H9 (cell line): ENCODE measurements around the gene MAP3K7. TPM values are rescaled to one million over a fixed set of nuclear protein-coding genes. Genes with fewer than 3 reads are reported as not detected.

ENCODE experiments used
- DNase-seq: peaks from one replicate; pipeline ENCODE4 v3.0.0-alpha.2; 2017
- H2AFZ ChIP-seq: one replicate; pipeline ENCODE4 v1.6.1; 2013; ENCODE audit warnings: mild to moderate bottlenecking, low read length, control low read depth, moderate library complexity
- H2AK5ac ChIP-seq: 2 replicates; pipeline ENCODE4 v1.6.1; 2013; ENCODE audit warnings: low read length, control low read depth, mixed read lengths; ENCODE audit not compliant: insufficient read length
- H2BK120ac ChIP-seq: one replicate; pipeline ENCODE4 v1.6.1; 2013; ENCODE audit warnings: low read depth, mild to moderate bottlenecking, low read length, control low read depth, inconsistent platforms; ENCODE audit not compliant: poor library complexity, severe bottlenecking
- H2BK12ac ChIP-seq: 2 replicates; pipeline ENCODE4 v1.6.1; 2013; ENCODE audit warnings: low read length, control low read depth, mixed read lengths, low read depth; ENCODE audit not compliant: insufficient read length
- H2BK15ac ChIP-seq: 2 replicates; pipeline ENCODE4 v1.6.1; 2013; ENCODE audit warnings: low read depth, low read length, control low read depth
- H2BK20ac ChIP-seq: one replicate; pipeline ENCODE4 v1.6.1; 2013; ENCODE audit warnings: low read depth, mild to moderate bottlenecking, low read length, control low read depth, inconsistent platforms; ENCODE audit not compliant: poor library complexity, severe bottlenecking
- H2BK5ac ChIP-seq: 2 replicates; pipeline ENCODE4 v1.6.1; 2013; ENCODE audit warnings: low read length, control low read depth, mixed read lengths; ENCODE audit not compliant: insufficient read length
- H3K14ac ChIP-seq: 2 replicates; pipeline ENCODE4 v1.6.1; 2013; ENCODE audit warnings: low read length, control low read depth; ENCODE audit not compliant: insufficient read depth
- H3K18ac ChIP-seq: 2 replicates; pipeline ENCODE4 v1.6.1; 2013; ENCODE audit warnings: low read depth, mild to moderate bottlenecking, mixed read lengths, low read length, control low read depth; ENCODE audit not compliant: insufficient read length
- H3K23ac ChIP-seq: 2 replicates; pipeline ENCODE4 v1.6.1; 2013; ENCODE audit warnings: low read length, control low read depth, mixed read lengths, low read depth; ENCODE audit not compliant: insufficient read length
- H3K23me2 ChIP-seq: 2 replicates; pipeline ENCODE4 v1.6.1; 2013; ENCODE audit warnings: low read depth, mild to moderate bottlenecking, mixed read lengths, low read length, control low read depth; ENCODE audit not compliant: insufficient read length, poor library complexity, severe bottlenecking
- H3K27ac ChIP-seq: 2 replicates; pipeline ENCODE4 v1.5.1; 2013; ENCODE audit warnings: low read length, control low read depth, mixed read lengths, low read depth; ENCODE audit not compliant: insufficient read length
- H3K27me3 ChIP-seq: 2 replicates; pipeline ENCODE4 v1.6.1; 2013; ENCODE audit warnings: low read length, control low read depth, inconsistent platforms; ENCODE audit not compliant: insufficient read depth
- H3K4ac ChIP-seq: 2 replicates; pipeline ENCODE4 v1.6.1; 2013; ENCODE audit warnings: low read depth, mild to moderate bottlenecking, control low read depth, inconsistent platforms, low read length, moderate library complexity
- H3K4me1 ChIP-seq: 2 replicates; pipeline ENCODE4 v1.6.1; 2013; ENCODE audit warnings: low read length, control low read depth, inconsistent platforms; ENCODE audit not compliant: insufficient read depth
- H3K4me2 ChIP-seq: 2 replicates; pipeline ENCODE4 v1.6.1; 2013; ENCODE audit warnings: low read length, control low read depth, mixed read lengths; ENCODE audit not compliant: insufficient read length, insufficient read depth
- H3K56ac ChIP-seq: 2 replicates; pipeline ENCODE4 v1.6.1; 2013; ENCODE audit warnings: low read depth, mild to moderate bottlenecking, mixed read lengths, low read length, control low read depth; ENCODE audit not compliant: insufficient read length
- H3K79me1 ChIP-seq: 2 replicates; pipeline ENCODE4 v1.6.1; 2013; ENCODE audit warnings: low read depth, mild to moderate bottlenecking, moderate library complexity, low read length, control low read depth, inconsistent platforms; ENCODE audit not compliant: insufficient read depth, poor library complexity, severe bottlenecking
- H3K79me2 ChIP-seq: 2 replicates; pipeline ENCODE4 v1.6.1; 2013; ENCODE audit warnings: low read length, control low read depth, inconsistent platforms; ENCODE audit not compliant: insufficient read depth
- H3K9ac ChIP-seq: 2 replicates; pipeline ENCODE4 v1.6.1; 2013; ENCODE audit warnings: low read length, control low read depth, mixed read lengths; ENCODE audit not compliant: insufficient read length; ENCODE audit errors: extremely low read depth
- H3K9me3 ChIP-seq: one replicate; pipeline ENCODE4 v1.6.1; 2013; ENCODE audit warnings: low read depth, low read length, inconsistent platforms; ENCODE audit not compliant: control insufficient read depth
- H3T11ph ChIP-seq: one replicate; pipeline ENCODE4 v1.6.1; 2013; ENCODE audit warnings: mild to moderate bottlenecking, low read length, control low read depth, inconsistent platforms
- H4K20me1 ChIP-seq: one replicate; pipeline ENCODE4 v1.6.1; 2013; ENCODE audit not compliant: control insufficient read depth, insufficient read length, insufficient read depth
- H4K5ac ChIP-seq: 2 replicates; pipeline ENCODE4 v1.6.1; 2013; ENCODE audit warnings: low read depth, mild to moderate bottlenecking, mixed read lengths, low read length, control low read depth; ENCODE audit not compliant: insufficient read length
- H4K8ac ChIP-seq: replicated peaks from 2 replicates; pipeline ENCODE4 v1.6.1; 2013; ENCODE audit warnings: low read length, control low read depth, mixed read lengths, low read depth; ENCODE audit not compliant: insufficient read length
- H4K91ac ChIP-seq: 2 replicates; pipeline ENCODE4 v1.6.1; 2013; ENCODE audit warnings: low read depth, mild to moderate bottlenecking, moderate library complexity, mixed read lengths, low read length, control low read depth; ENCODE audit not compliant: insufficient read length
- H3K27ac Mint-ChIP-seq, 3 experiments: 2 replicates in 2 of 3; 3 replicates in 1 of 3; pipeline ENCODE4 v1.8.0; 2020 to 2021; ENCODE audit warnings: mixed read lengths in 3 of 3, mild to moderate bottlenecking in 1 of 3, moderate library complexity in 1 of 3
- H3K27me3 Mint-ChIP-seq: 2 replicates; pipeline ENCODE4 v1.8.0; 2021; ENCODE audit warnings: low read depth, mild to moderate bottlenecking, moderate library complexity, mixed read lengths
- H3K36me3 Mint-ChIP-seq, 3 experiments: 2 replicates in 2 of 3; 3 replicates in 1 of 3; pipeline ENCODE4 v1.8.0; 2020 to 2021; ENCODE audit warnings: low read depth in 3 of 3, mixed read lengths in 3 of 3; ENCODE audit not compliant: insufficient read depth in 1 of 3
- H3K4me1 Mint-ChIP-seq, 2 experiments: 2 replicates each; pipeline ENCODE4 v1.8.0; 2020; ENCODE audit warnings: mixed read lengths in 2 of 2
- H3K4me3 Mint-ChIP-seq, 2 experiments: 2 replicates in 1 of 2; 3 replicates in 1 of 2; pipeline ENCODE4 v1.8.0; 2020 to 2021; ENCODE audit warnings: mild to moderate bottlenecking in 2 of 2, mixed read lengths in 2 of 2, moderate library complexity in 1 of 2
- H3K9me3 Mint-ChIP-seq, 2 experiments: 2 replicates in 1 of 2; 3 replicates in 1 of 2; pipeline ENCODE4 v1.8.0; 2020; ENCODE audit warnings: mild to moderate bottlenecking in 2 of 2, mixed read lengths in 2 of 2, moderate library complexity in 1 of 2
- WGBS: extraction: QIAGEN DNeasy Blood & Tissue Kit; methylation state at CpG from one replicate; pipeline ENCODE4 v1.1.7; 2013; ENCODE audit warnings: missing lambda C conversion rate, low lambda C conversion rate, mixed read lengths; ENCODE audit not compliant: insufficient read length; ENCODE audit errors: extremely low coverage; 5-methylcytosine and 5-hydroxymethylcytosine counted together
- total RNA-seq: library from RNA; stranded (reverse); gene quantifications from 2 replicates; pipeline ENCODE4 v1.2.1, GENCODE V29; 2021
- TF ChIP-seq, protein P1 (sequence below): fragments of 200-600 bp; sonication (generic); conservative IDR thresholded peaks from 3 replicates; pipeline ENCODE4 v1.8.0; 2021; ENCODE audit warnings: antibody characterized with exemption, mild to moderate bottlenecking

Gene MAP3K7
- total RNA-seq, 1 experiment from 2014 or later: 31.3 TPM

DNA sequence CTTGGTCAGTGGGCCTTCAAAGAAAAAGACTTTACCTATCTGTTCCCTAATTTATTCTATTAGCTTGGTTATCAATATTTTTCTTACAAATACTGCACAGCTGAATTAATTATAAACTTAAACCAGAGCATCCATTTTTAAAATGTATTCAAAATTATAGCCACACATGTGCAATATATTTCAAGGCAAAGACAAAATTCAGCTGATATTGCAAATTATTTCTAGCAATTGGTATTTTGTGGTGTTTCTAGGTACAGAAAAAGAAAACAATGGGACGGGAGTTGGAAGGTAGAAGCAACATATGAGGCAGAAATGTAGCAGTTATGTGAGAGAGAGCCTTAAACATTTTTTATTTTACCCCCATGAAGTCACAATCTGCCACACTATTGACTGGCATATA, 64.9 kb downstream of the MAP3K7 start:
- H2AFZ ChIP-seq: no peak overlapping the region
- no peak overlapping the region for H3K23ac ChIP-seq
- no peak overlapping the region for H3K18ac ChIP-seq
- Mint-ChIP-seq H3K4me3 (no peak overlapping the region), H3K9me3 (no peaks in the 10 kb centered on the region), H3K36me3 (peaks cover 2 to 27% (median 14%) of the 10 kb centered on the region in 3 experiments; a peak in 6 of 7 replicates), H3K27me3 (no peaks in the 10 kb centered on the region), H3K27ac (peak overlapping the region in 1 of 3 experiments; percentile 50; a peak in 1 of 7 replicates), H3K4me1 (no peaks in the 10 kb centered on the region)
- H3K56ac ChIP-seq: no peak overlapping the region
- no peak overlapping the region for H2AK5ac ChIP-seq
- H3K4me1 ChIP-seq: no peaks in the 10 kb centered on the region; the same call in 1 of the 2 replicates
- H3K27me3 ChIP-seq: no peaks in the 10 kb centered on the region
- H3K14ac ChIP-seq: no peak overlapping the region
- no peak overlapping the region for H2BK12ac ChIP-seq
- H2BK120ac ChIP-seq: no peak overlapping the region
- DNase-seq: no peak
- no peaks in the 10 kb centered on the region for H3K79me1 ChIP-seq
- no peak overlapping the region for H4K8ac ChIP-seq
- H4K5ac ChIP-seq: no peak overlapping the region
- no peak overlapping the region for H3K4ac ChIP-seq
- H3K4me2 ChIP-seq: no peak overlapping the region
- no peak overlapping the region for H2BK15ac ChIP-seq
- no peak overlapping the region for H3K27ac ChIP-seq
- H3K9me3 ChIP-seq: no peaks in the 10 kb centered on the region
- H4K91ac ChIP-seq: no peak overlapping the region
- H2BK5ac ChIP-seq: no peak overlapping the region
- H3T11ph ChIP-seq: no peak overlapping the region
- no CpG with 5 or more reads among the region's 1 CpG for WGBS
- no peak overlapping the region for H2BK20ac ChIP-seq
- no peaks in the 10 kb centered on the region for H3K79me2 ChIP-seq
- no peak overlapping the region for H3K9ac ChIP-seq
- no peaks in the 10 kb centered on the region for H4K20me1 ChIP-seq
- TF ChIP-seq, protein P1, sequence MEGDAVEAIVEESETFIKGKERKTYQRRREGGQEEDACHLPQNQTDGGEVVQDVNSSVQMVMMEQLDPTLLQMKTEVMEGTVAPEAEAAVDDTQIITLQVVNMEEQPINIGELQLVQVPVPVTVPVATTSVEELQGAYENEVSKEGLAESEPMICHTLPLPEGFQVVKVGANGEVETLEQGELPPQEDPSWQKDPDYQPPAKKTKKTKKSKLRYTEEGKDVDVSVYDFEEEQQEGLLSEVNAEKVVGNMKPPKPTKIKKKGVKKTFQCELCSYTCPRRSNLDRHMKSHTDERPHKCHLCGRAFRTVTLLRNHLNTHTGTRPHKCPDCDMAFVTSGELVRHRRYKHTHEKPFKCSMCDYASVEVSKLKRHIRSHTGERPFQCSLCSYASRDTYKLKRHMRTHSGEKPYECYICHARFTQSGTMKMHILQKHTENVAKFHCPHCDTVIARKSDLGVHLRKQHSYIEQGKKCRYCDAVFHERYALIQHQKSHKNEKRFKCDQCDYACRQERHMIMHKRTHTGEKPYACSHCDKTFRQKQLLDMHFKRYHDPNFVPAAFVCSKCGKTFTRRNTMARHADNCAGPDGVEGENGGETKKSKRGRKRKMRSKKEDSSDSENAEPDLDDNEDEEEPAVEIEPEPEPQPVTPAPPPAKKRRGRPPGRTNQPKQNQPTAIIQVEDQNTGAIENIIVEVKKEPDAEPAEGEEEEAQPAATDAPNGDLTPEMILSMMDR: no peak
- no peaks in the 10 kb centered on the region for H3K23me2 ChIP-seq
